ENCODE data around the gene ATP9B. TPM values are rescaled to one million over a fixed set of nuclear protein-coding genes. Genes with fewer than 3 reads are reported as not detected.

The ATP9B gene, protein sequence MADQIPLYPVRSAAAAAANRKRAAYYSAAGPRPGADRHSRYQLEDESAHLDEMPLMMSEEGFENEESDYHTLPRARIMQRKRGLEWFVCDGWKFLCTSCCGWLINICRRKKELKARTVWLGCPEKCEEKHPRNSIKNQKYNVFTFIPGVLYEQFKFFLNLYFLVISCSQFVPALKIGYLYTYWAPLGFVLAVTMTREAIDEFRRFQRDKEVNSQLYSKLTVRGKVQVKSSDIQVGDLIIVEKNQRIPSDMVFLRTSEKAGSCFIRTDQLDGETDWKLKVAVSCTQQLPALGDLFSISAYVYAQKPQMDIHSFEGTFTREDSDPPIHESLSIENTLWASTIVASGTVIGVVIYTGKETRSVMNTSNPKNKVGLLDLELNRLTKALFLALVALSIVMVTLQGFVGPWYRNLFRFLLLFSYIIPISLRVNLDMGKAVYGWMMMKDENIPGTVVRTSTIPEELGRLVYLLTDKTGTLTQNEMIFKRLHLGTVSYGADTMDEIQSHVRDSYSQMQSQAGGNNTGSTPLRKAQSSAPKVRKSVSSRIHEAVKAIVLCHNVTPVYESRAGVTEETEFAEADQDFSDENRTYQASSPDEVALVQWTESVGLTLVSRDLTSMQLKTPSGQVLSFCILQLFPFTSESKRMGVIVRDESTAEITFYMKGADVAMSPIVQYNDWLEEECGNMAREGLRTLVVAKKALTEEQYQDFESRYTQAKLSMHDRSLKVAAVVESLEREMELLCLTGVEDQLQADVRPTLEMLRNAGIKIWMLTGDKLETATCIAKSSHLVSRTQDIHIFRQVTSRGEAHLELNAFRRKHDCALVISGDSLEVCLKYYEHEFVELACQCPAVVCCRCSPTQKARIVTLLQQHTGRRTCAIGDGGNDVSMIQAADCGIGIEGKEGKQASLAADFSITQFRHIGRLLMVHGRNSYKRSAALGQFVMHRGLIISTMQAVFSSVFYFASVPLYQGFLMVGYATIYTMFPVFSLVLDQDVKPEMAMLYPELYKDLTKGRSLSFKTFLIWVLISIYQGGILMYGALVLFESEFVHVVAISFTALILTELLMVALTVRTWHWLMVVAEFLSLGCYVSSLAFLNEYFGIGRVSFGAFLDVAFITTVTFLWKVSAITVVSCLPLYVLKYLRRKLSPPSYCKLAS
- total RNA-seq: 30.9 and 35.4 TPM in 2 replicates

DNA sequence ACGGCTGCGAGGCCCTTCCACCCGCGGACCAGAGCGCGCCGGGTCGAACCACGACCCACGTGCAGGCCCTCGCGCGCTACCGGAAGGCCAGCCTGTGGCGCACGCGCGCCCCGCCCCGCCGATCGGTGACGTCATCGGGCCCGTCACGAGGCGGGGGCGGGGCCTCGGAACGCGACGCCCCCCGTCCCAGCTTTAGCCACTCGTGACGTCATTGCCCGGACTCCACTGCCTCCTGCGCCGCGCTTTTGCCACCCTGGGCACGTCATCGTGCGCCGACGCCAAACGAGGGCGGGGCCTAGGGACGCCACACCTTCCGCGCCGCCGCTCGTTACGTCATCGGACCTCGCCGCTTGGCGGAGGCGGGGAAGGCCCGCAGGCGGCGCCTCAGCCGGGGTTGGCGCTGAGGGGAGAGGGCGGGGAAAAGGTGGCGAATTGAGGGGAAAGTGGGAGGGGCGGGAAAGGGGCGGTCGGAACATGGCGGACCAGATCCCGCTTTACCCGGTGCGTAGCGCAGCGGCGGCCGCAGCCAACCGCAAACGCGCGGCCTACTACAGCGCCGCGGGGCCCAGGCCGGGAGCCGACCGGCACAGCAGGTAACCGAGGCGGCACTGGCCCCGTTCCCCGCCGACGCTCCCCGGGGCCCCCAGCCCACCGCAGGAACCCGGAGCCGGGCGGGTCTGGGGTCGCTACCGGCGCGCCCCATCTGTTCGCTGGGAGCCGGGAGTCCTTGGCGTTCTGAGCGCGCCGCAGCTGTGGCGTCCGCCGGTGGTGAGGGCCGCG is at the start of gene ATP9B:
TSS of gene ATP9B (plus strand) at position 458 of the 780 bp plus-strand sequence. CDS start at position 475, 17 bp downstream.
- DNase-seq (ENCODE audit: low read depth): peak; percentile 99
- peak within 1 kb of the TSS; percentile 87 for H3K4me3 ChIP-seq (ENCODE audit: low read depth, low read length)
- TF ChIP-seq, protein P1, sequence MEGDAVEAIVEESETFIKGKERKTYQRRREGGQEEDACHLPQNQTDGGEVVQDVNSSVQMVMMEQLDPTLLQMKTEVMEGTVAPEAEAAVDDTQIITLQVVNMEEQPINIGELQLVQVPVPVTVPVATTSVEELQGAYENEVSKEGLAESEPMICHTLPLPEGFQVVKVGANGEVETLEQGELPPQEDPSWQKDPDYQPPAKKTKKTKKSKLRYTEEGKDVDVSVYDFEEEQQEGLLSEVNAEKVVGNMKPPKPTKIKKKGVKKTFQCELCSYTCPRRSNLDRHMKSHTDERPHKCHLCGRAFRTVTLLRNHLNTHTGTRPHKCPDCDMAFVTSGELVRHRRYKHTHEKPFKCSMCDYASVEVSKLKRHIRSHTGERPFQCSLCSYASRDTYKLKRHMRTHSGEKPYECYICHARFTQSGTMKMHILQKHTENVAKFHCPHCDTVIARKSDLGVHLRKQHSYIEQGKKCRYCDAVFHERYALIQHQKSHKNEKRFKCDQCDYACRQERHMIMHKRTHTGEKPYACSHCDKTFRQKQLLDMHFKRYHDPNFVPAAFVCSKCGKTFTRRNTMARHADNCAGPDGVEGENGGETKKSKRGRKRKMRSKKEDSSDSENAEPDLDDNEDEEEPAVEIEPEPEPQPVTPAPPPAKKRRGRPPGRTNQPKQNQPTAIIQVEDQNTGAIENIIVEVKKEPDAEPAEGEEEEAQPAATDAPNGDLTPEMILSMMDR (IDR thresholded peaks at IDR 0.05; ENCODE audit: insufficient read depth, low read depth, low read length): peak; percentile 13

DNA sequence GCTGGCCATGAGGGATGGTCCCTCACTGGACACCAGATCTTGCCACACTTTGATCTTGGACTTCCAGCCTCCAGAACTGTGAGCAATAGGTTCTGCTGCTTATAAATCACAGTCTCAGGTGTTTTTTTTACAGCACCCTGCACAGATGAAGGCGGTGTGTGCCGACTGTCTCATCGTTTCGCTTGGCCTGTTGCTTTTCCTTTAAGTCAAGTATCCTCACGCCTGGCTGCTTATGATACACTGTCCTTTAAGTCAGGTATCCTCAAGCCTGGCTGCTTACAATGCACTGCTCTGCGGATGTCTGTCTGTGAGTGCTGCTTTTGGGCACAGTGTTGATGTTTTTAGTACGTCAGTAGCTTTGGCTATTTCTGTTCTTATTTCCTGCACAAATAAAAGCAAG is 49.3 kb upstream of the ATP9B start:
- TF ChIP-seq, protein P1 (IDR thresholded peaks at IDR 0.05; ENCODE audit: insufficient read depth, low read depth, low read length): no peak
- DNase-seq (ENCODE audit: low read depth): no peak
- H3K4me3 ChIP-seq (ENCODE audit: low read depth, low read length): no peak overlapping the region

DNA sequence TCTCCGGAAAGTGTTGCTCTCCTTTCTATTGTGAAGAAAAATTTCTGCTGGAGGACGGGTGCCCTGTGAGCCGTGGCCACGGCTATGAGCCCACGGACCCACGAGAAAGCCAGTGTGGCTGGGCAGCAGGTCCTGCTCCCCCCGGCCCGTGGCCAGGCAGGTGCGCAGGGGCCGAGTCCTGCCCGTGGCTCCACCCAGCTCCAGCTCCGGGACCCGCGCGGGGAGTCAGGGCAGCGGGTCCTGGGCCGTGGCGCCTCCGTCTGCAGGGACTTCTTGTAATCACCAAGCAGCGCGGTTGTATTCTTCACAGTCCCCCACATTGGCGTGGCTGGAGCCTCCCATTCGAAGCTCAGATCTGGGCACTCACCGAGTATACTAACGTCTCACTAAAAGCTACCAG is 46.6 kb upstream of the ATP9B start:
- no peak overlapping the region for H3K4me3 ChIP-seq (ENCODE audit: low read depth, low read length)
- TF ChIP-seq, protein P1 (IDR thresholded peaks at IDR 0.05; ENCODE audit: insufficient read depth, low read depth, low read length): no peak
- DNase-seq (ENCODE audit: low read depth): no peak

DNA sequence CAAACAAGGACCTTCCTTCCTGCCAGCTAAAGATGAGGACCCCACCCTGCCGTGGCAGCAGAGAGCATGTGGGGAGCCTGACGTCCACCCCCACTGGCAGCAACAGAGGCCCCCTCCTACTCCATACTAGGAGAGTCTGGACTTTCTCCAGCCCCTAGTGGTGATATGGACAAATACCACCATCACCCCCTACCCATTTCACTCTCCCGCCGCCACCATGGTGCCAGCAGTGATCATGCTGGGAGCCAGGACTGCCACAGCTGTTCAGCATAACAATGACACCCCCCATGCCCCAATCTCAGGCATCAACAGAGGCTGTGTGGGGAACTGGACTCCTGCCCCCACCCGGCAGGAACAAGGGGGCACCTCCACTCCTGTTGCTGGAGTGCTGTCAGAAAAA is 42.7 kb upstream of the ATP9B start:
- no peak for DNase-seq (ENCODE audit: low read depth)
- TF ChIP-seq, protein P1 (IDR thresholded peaks at IDR 0.05; ENCODE audit: insufficient read depth, low read depth, low read length): no peak
- H3K4me3 ChIP-seq (ENCODE audit: low read depth, low read length): no peak overlapping the region

DNA sequence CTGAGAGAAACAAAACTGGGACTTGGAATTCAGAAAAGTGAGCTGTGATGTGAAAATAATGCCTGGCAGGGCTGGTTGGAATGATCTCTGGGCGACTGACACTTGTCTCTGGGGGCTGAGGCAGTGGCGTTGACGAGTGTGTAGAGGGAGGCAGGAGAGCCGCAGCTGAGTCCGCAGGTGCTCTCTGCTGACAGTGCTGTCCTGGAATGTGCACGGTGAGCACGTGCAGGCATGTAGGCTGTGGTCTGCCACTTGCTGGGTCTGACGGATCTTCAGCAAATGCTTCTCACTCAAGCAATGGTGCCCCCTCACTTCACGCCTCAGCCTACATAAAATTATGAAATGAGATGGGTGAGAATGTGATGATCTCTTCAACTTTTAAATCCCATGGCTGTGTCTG is 38.5 kb upstream of the ATP9B start:
- no peak overlapping the region for H3K4me3 ChIP-seq (ENCODE audit: low read depth, low read length)
- no peak for DNase-seq (ENCODE audit: low read depth)
- TF ChIP-seq, protein P1 (IDR thresholded peaks at IDR 0.05; ENCODE audit: insufficient read depth, low read depth, low read length): no peak

DNA sequence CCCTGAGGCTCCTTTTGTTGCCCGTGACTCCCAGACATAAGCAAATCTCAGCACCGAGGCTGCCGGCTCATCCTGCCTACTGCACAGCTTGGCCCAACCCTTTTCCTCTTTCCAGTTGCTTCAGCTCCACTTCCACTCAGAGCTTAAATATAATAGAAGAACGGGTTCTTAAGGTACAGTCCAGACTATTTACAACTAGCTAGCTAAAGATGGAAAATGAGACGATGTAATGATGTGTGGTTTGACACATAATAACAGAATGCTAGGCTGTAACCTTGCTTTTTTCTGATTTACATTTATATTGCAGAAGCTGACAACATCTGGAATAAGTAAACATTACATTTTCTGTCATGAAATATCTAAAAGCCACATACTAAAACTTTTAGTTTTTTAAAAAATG is 26.9 kb upstream of the ATP9B start:
- TF ChIP-seq, protein P1 (IDR thresholded peaks at IDR 0.05; ENCODE audit: insufficient read depth, low read depth, low read length): no peak
- DNase-seq (ENCODE audit: low read depth): no peak
- H3K4me3 ChIP-seq (ENCODE audit: low read depth, low read length): no peak overlapping the region

Data from fibroblast of villous mesenchyme (primary cell).